Left hindlimb (tissue), 1 donor: ENCODE results near the gene PTF1A.

Experiments used
- DNase-seq: peaks from one replicate; pipeline ENCODE4 v3.0.0-alpha.2; 2018

The PTF1A gene, protein sequence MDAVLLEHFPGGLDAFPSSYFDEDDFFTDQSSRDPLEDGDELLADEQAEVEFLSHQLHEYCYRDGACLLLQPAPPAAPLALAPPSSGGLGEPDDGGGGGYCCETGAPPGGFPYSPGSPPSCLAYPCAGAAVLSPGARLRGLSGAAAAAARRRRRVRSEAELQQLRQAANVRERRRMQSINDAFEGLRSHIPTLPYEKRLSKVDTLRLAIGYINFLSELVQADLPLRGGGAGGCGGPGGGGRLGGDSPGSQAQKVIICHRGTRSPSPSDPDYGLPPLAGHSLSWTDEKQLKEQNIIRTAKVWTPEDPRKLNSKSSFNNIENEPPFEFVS

DNA sequence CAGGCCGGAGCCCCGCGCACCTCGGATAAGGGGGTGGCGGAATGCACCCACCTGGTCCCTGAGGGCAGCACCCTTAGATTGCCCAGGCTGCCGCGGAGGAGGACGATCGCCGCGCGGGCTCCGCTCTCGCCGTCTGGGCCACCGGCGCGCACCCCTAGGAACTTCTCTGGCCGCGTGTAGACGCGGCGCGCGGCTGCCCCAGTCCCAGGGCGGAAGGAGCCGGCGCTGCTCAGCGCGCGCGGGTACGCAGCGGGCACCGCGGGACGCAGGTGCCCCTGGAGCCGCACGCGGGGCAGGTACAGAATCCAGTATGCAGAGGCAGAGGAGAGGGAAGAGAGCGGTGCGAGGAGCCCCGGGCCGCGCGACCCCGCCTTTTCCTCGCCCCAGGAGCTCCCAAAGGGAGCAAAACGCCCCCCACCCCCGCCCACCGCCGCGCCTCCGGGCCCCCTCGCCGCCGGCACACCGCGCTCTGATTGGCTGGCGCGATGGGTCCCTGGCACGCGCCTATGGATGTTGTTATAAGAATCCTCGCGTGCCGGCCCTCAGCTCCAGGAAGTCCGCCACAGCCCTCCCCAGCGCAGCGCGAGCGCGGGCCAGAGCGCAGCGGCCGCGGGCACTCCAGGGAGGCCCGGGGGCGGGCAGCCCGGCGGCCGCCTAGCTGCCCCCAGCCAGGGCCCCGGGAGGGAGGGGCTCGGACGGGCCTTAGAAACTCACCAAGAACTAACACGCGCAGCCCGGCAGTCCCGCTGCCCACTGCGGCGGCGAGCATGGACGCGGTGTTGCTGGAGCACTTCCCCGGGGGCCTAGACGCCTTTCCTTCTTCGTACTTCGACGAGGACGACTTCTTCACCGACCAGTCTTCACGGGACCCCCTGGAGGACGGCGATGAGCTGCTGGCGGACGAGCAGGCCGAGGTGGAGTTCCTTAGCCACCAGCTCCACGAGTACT, at the start of gene PTF1A:
Gene PTF1A (plus strand): TSS at position 549 of the 948 bp plus-strand sequence. CDS start 219 bp downstream, at position 768.
- DNase-seq: no peak

DNA sequence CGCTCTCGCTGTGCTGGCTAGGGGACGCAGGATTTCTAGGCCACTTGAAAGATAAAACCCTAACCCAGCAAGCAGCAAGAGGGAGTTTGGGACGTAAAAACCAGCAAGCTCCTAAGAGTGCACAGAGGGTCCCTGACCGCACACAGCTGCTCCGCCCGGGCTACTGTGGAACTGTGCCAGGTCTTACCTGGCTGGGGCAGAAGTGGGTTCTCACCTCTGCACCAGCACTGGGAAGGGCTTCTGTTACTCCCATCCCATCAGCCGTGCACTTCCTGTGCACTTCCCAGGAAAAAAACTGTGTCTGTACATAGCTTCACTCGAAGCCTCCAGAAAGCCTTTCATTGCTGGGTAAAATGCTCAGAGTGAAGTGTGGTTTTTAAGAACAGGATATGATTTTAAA, 45.9 kb upstream of the PTF1A start:
- no peak for DNase-seq

DNA sequence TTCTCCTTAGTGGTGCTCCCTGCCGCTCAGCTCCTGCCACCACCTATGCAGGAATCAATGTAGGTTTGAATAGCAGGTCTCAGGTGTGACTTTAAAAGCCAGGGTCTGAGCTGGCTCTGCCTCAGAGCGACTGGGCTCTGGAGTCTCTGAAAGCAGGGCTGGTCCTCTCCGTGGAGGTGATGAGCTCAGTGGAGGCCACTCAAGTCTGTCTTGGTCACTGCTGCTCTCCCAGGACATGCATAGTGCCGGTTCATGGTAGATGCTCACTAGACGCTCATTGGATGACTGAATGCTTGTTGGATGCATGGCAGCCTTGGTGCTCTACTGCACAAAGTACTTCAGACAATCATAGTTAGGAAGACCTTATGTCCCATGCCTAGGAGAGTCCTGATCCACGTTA, 45.1 kb upstream of the PTF1A start:
- no peak for DNase-seq

DNA sequence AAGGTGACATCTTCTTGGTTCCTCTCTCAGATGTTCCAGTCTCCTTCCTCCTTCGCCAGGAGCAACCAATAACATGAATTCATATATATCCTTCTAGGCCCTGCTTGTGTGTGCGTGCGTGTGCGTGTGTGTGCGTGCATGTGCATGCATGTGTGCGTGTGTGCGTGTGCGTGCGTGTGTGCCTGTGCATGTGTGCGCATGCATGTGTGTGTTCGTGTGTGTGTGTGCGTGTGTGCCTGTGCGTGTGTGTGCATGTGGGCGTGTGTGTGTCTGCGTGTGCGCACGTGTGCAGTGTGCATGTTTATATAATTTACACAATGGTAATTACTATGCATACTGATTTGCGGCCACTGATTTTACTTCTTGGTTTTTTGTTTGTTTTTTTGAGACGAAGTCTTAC, 43.9 kb upstream of the PTF1A start:
- DNase-seq: no peak

- DNase-seq: no peak
Observed at GRCh38 chr10:23150091-23150490, 42.0 kb upstream of the PTF1A start.

GRCh38 chr10:23150610-23151009, 41.5 kb upstream of the PTF1A start:
- DNase-seq: no peak

- no peak for DNase-seq
Observed at GRCh38 chr10:23151071-23151470, 41.0 kb upstream of the PTF1A start.

- DNase-seq: no peak
Observed at GRCh38 chr10:23155169-23155568, 36.9 kb upstream of the PTF1A start.

GRCh38 chr10:23156447-23157150, 35.5 kb upstream of the PTF1A start:
- no peak for DNase-seq

DNA sequence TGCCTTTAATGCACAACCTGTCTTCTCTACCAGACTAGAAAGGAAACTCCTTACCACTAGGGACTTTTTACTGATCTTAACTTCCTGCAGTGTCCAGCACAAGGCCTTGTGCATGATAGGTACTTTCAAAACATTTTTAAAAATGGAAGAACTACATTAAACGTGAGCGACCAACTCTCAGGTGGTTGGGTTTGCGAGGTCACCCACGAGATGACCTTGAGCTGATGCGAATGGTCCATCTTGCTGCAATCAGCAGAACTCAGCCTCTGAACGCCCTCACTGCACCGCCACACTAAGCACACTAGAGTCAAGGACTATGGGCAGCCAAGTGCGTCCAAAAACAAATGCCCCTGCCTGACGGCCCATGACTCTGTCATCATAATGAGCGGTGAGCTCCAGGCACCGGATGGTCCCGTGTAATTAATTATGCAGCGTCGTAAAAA, 34.9 kb upstream of the PTF1A start:
- no peak for DNase-seq

GRCh38 chr10:23157691-23158369, 34.3 kb upstream of the PTF1A start:
- no peak for DNase-seq

GRCh38 chr10:23158370-23158769, 33.7 kb upstream of the PTF1A start:
- no peak for DNase-seq

GRCh38 chr10:23171232-23171876, 20.8 kb upstream of the PTF1A start:
- DNase-seq: peak; percentile 54

GRCh38 chr10:23172429-23173213, 19.5 kb upstream of the PTF1A start:
- no peak for DNase-seq

- DNase-seq: no peak
Observed at GRCh38 chr10:23173214-23174073, 18.7 kb upstream of the PTF1A start.

- DNase-seq: no peak
Observed at GRCh38 chr10:23174074-23174976, 17.8 kb upstream of the PTF1A start.

- no peak for DNase-seq
Observed at GRCh38 chr10:23174977-23175512, 17.1 kb upstream of the PTF1A start.

- no peak for DNase-seq
Observed at GRCh38 chr10:23186178-23186577, 5.9 kb upstream of the PTF1A start.

DNA sequence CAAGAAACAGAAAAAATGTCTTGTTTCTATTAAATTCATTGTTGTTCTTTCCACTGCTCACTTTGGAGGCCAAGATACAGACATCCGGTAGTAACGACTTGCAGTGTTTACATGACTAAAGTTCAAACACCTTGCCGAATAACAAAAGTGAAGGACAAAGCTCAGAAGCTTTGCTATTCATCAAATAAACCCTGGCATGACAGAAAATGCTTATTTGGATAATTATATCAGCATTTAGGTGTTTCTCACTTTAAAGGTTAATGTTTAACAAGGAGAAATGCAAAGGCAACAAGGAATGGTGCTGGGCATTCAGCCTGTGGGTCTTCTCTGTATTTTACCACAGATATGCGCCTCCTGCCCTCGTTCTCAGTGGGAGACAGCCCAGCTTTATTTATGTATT, 5.4 kb upstream of the PTF1A start:
- DNase-seq: no peak
